HT1080 (cell line): ENCODE measurements around the gene XIAP. TPM values are rescaled to one million over a fixed set of nuclear protein-coding genes. Genes with fewer than 3 reads are reported as not detected.
A peak's percentile ranks its signal among the peaks of the same experiment; 100 is the strongest.
"Not testable (repeated sequence)": the region's sequence is repeated elsewhere in the genome, so short reads cannot be mapped to it uniquely, and the experiment has no call there.

Experiments used
- DNase-seq: peaks from one replicate; pipeline ENCODE4 v3.0.0-alpha.2; 2015; ENCODE audit warnings: low read depth
- polyA plus RNA-seq, 2 experiments: library from polyadenylated mRNA; depleted of rRNA; stranded (reverse); fragments of >200 nt; gene quantifications; 2 replicates each; pipeline ENCODE4 v1.2.3, GENCODE V29; 2015
- total RNA-seq: library from RNA; depleted of rRNA; stranded (reverse); fragments of >200 nt; shearing (Covaris generic); gene quantifications from 2 replicates; pipeline ENCODE4 v1.2.3, GENCODE V29; 2014; rRNA removed

The XIAP gene
- 28.4 and 28.8 TPM in 2 replicates for total RNA-seq
- 16.7 and 23.8 TPM in 2 replicates for polyA plus RNA-seq (2015; cell fraction: cytosol; rRNA removed)
- polyA plus RNA-seq (2015; cell fraction: nucleus; rRNA removed), result 20.4 and 22.0 TPM in 2 replicates

GRCh38 chrX:123859846-123860838 is at the start of gene XIAP:
XIAP (plus strand) TSS chrX:123860053; CDS start chrX:123885663, 25,610 bp downstream.
- peak; percentile 88 for DNase-seq

GRCh38 chrX:123814343-123814742 is 45.5 kb upstream of the XIAP start:
- no peak for DNase-seq

DNA sequence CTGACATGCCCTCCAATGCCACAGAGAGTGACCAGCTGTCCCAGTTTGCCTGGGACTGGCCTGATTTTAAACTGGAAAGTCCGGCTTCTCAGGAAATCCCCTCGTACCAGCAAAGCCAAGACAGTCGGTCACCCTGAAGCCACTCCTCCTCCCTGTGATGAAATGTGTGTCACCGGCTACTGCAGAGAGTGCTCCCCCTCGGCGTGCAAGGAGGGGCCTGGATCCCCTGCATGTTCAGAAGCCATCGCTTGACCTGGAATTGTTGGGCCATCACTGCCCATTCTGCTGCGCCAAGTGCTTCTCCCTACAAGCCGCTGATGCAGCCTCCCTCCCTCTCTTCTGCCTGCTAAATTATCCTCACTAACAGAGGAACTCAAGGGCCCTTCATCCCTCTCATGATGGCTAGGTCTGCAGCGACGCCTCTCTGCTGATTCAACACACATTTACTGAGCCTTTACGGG is 44.9 kb upstream of the XIAP start:
- DNase-seq, result not testable (repeated sequence)

DNA sequence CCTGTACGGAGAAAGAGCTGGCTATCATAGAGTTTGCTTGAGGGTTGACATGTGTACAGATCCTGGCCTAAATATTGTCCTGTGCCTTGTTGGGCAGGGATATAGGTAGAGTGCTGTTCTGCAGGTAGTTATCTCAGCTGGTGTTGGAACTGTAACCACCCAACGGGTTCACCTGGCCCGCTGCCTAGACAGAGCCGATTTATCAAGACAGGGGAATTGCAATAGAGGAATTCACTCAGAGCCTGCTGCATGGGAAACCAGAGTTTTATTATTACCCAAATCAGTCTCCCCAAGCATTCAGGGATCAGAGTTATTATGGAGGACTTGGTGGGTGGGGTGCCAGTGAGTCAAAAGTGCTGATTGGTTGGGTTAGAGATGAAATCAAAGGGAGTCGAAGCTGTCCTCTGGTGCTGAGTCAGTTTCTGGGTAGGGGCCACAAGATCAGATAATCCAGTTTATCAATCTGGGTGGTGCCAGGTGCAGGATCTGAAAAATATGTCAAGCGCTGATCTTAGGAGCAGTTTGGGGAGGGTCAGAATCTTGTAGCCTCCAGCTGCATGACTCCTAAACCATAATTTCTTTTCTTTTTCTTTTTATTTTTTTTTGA is 42.5 kb upstream of the XIAP start:
- DNase-seq, result no peak

DNA sequence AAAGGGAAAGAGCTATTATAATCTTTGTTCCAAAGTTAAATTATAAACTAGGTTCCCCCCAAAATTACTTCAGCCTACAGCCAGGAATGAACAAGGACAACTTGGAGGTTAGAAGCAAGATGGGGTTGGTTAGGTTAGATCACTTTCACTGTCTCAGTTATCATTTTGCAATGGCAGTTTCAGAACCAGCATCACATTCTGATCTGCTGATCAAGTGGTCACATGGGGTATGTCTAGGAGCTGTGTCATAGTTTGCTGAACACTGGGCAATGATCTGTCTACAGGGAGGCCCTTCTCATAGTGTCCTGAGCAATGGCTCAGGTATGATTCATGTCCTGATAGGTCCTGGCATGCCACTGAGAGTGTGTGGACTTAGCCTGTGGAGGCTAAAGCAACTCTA is 41.6 kb upstream of the XIAP start:
- DNase-seq, result peak; percentile 82

GRCh38 chrX:123822965-123823364 is 36.9 kb upstream of the XIAP start:
- no peak for DNase-seq

GRCh38 chrX:123830309-123830708 is 29.5 kb upstream of the XIAP start:
- DNase-seq, result no peak

GRCh38 chrX:123833387-123833786 is 26.5 kb upstream of the XIAP start:
- peak; percentile 52 for DNase-seq

DNA sequence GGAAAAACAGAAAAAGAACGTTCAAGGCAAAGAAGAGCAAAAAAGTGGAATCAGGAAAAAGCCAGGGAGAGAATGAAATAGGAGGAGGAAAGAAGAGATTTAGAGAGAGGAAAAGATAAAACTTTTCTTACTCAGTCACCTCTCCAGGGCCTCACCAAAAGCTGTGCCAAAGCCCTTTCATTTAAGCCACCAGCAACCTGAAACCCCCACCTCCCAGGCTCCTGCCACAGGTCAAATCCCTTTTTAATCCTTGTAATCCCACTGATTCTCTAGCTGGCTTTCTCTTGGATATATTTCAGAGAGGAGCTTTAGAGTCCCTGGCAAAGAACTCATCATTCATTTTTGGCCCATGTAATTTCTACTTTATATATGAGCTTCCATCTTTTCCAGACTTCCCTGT is 25.7 kb upstream of the XIAP start:
- DNase-seq, result no peak

- peak; percentile 88 for DNase-seq
These were observed 24.0 kb upstream of the XIAP start for GRCh38 chrX:123835661-123836371.

DNA sequence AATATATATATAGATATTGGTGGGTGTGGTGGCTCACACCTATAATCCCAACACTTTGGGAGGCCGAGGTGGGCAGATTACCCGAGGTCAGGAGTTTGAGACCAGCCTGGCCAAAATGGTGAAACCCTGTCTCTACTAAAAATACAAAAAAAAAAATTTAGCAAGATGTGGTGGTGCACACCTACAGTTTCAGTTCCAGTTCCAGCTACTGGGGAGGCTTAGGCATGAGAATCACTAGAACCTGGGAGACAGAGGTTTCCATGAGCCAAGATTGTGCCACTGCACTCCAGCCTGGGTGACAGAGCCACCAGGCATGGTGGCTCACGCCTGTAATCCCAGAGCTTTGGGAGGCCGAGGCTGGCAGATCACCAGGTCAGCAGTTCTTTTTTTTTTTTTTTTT is 14.7 kb upstream of the XIAP start:
- not testable (repeated sequence) for DNase-seq

DNA sequence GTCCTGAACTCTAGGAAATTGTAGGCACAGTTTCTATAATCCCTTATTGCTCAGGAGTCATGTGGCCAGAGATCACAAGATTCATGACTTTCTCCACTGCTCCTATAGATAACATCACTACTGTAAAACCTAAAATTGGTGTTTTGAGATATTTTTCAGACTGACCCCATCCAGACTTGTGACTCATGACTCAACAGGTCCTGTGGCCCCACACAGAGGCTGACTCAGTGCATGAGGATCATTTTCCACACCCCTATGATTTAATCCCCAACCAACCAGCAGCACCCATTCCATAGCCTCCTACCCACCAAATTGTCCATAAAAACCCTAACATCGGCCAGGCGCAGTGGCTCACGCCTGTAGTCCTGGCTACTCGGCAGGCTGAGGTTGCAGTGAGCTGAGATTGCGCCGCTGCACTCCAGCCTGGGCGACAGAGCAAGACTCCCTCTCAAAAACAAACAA is 13.2 kb upstream of the XIAP start:
- DNase-seq, result peak; percentile 74

GRCh38 chrX:123847056-123847455 is 12.8 kb upstream of the XIAP start:
- no peak for DNase-seq

- no peak for DNase-seq
These were observed 10.8 kb upstream of the XIAP start for GRCh38 chrX:123849096-123849495.

- DNase-seq, result not testable (repeated sequence)
These were observed 9.9 kb upstream of the XIAP start for GRCh38 chrX:123849906-123850305.

GRCh38 chrX:123851079-123851478 is 8.8 kb upstream of the XIAP start:
- no peak for DNase-seq

DNA sequence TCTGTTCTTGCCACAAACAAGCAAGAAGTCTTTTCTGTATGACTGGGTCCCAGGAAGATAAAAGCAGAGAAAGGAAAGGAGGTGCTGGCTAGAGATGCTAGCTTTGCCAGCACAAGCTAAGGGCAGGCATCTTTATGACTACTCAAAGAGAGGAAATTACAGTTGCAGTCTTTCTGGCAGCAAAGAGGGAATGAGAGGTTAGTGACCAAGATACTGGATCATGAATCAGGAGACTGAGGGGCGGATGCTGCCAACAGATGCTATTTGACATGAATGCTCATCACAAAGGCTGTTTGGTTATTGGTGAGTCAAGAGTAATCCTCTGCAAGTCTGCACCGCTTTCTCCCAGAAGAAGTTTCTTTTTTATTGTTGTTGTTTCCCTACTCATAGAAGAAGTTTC is 5.5 kb upstream of the XIAP start:
- peak; percentile 54 for DNase-seq

DNA sequence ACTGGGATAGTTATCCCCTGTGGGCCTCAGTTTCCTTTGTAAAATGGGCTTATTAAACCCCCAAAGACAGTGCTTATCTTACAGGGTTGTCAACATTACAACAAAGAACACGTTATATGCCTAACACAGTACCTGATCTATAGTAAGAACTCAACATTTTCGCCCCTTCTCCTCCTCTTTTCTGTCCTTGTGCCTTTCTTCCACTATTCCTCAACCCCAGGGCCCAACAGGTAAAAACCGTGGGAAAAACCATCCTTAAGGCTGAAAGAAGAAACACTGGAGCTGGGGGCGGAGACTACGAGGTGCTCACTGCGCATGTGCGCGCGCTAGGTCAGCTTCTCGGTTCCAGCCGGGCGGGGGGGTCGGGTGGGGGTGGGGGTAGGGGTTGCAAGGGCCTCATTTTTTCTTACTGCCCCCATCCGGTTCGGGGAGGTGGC is 426 bp upstream of the XIAP start:
- DNase-seq, result no peak

GRCh38 chrX:123860983-123861382 is 1.1 kb downstream of the XIAP start:
- DNase-seq, result no peak

- DNase-seq, result no peak
These were observed 9.6 kb downstream of the XIAP start for GRCh38 chrX:123869488-123869887.

DNA sequence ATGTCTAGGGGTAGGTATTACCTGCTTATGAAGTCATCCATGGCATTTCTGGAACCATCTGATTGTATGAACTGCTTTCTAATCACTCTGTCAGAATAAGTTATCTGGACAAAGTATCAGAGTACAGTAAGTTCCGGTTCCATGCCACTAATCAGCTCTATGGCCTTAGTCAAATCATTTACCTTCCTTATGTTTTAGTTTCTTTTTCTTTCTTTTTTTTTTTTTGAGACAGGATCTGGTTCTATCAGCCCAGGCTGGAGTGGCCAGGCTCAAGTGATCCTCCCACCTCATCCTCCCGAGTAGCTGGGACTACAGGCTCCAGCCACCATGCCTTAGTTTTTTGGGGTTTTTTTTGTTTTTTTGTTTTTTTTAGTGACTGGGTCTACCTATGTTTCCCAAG is 11.5 kb downstream of the XIAP start:
- no peak for DNase-seq
